Measurements from ENCODE around the gene HSD17B8.
A peak's percentile ranks its signal among the peaks of the same experiment; 100 is the strongest.

Gene HSD17B8

DNA sequence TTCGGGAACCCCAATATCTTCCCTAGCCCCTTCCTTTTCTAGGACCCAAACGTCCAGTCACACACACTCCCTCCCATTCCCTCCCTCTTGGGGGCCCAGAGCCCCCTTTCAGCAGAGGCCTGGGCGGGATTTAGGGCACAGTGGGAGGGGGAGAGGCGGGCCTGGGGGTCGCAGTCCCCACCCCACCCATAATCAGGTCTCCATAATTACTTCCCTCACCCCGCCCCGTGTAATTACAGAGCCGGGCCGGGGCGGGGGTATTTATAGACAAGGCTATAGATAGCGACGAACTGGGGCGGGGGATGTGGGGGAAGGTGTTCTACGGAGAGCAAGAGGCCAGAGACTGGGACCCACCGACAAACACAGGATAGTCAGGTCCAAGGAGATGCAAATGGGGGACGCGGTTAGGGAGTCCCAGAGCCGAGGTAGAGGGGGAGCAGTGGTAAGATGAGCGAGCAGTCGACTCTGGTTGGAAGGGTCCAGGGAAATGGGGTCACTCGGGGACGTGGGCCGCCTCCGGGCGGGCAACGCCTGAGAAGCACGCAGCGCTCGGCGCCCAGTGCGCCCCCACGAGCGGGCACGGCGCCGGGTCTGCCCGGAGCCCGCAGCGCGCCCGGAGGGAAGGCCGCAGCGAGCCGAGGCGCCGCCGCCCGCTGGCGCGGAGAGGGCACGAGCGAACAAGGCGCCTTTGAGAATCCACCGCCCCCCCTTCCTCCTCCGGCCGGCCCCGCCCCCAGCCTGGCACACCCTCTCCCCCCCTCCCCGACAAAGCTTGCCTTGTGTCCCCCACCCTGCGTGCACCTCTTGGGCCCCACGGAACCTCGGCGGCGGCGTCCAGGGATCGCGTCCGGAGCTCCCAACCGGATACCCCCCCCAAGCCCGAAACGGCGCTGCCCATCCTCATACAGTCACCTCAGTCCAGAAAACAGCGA, 11.5 kb upstream of the HSD17B8 start:
- TF ChIP-seq CTCF (IDR thresholded peaks at IDR 0.05; ENCODE audit: insufficient read depth, low read depth, low read length, missing control alignments) = no peak
- no peak for DNase-seq (ENCODE audit: low read depth)
- no peak overlapping the region for H3K4me3 ChIP-seq (ENCODE audit: low read depth, low read length)

DNA sequence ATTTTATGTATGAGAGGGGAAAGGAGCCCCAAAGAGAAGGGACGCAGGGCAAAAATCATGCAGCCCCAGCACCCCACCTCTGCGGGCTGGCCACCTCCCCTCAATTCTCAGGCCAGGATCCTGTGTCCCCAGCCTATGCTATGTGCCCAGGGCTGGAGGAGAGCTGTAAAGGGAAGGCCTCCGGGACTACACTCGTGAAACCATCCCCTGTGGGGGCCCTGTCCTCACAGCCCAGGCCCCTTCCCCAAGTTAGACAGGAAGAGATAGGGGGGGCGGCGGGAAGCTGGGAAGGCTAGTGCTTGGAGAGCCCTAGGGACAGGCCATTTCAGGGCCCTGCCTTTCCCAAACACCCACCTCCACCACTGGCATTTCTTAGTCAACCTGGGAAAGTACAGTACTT, 10.8 kb upstream of the HSD17B8 start:
- H3K4me3 ChIP-seq (ENCODE audit: low read depth, low read length) = no peak overlapping the region
- no peak for TF ChIP-seq CTCF (IDR thresholded peaks at IDR 0.05; ENCODE audit: insufficient read depth, low read depth, low read length, missing control alignments)
- no peak for DNase-seq (ENCODE audit: low read depth)

DNA sequence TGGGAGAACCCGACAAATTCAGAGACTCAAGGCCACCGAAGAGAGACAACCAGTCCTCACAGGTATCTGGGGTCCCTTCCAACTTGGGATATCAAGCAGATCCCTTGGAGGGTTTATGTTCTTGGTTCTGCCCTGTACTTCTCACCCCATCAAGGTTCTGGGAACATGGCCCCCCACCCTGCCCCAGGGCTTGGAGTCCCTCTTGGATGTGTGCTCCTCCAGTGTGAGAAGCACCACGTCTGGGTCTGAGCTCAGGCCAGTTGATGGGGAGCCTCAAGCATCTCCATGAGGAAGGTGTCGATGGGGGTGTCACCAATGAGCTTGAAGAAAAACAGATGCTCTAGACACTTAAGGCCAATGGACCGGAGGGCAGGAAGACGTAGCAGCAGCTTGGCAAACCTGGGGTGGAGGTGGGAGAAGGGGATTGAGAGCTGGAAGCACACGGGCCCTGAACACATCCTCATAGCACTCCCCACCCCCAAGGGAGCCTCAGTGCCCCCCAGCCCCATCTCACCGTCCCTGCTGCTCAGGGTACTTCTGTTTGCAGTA, 9.9 kb upstream of the HSD17B8 start:
- TF ChIP-seq CTCF (IDR thresholded peaks at IDR 0.05; ENCODE audit: insufficient read depth, low read depth, low read length, missing control alignments) = no peak
- no peak for DNase-seq (ENCODE audit: low read depth)
- no peak overlapping the region for H3K4me3 ChIP-seq (ENCODE audit: low read depth, low read length)

- no peak for DNase-seq (ENCODE audit: low read depth)
- H3K4me3 ChIP-seq (ENCODE audit: low read depth, low read length) = no peak overlapping the region
- TF ChIP-seq CTCF (IDR thresholded peaks at IDR 0.05; ENCODE audit: insufficient read depth, low read depth, low read length, missing control alignments) = no peak
These were observed 8.9 kb upstream of the HSD17B8 start for GRCh38 chr6:33195304-33196165.

- H3K4me3 ChIP-seq (ENCODE audit: low read depth, low read length) = no peak overlapping the region
These were observed 6.9 kb upstream of the HSD17B8 start for GRCh38 chr6:33197431-33198048.

More at GRCh38 chr6:33197431-33198048, 6.9 kb upstream of the HSD17B8 start:
- peak; percentile 72 for TF ChIP-seq CTCF (IDR thresholded peaks at IDR 0.05; ENCODE audit: insufficient read depth, low read depth, low read length, missing control alignments)
- peak; percentile 59 for DNase-seq (ENCODE audit: low read depth)

All from GM12865 (cell line).